Measurements from ENCODE around the gene EGF.

The EGF gene

GRCh38 chr4:109996526-109996925 lies 83.8 kb downstream of the EGF start:
- DNase-seq (ENCODE audit: low spot score) = no peak

GRCh38 chr4:109998867-109999584 lies 86.3 kb downstream of the EGF start:
- peak; percentile 66 for DNase-seq (ENCODE audit: low spot score)

- DNase-seq (ENCODE audit: low spot score) = no peak
These were observed 86.9 kb downstream of the EGF start for GRCh38 chr4:109999585-109999912.

GRCh38 chr4:110002326-110002725 lies 89.6 kb downstream of the EGF start:
- no peak for DNase-seq (ENCODE audit: low spot score)

GRCh38 chr4:110003401-110004187 lies 90.9 kb downstream of the EGF start:
- no peak for DNase-seq (ENCODE audit: low spot score)

- no peak for DNase-seq (ENCODE audit: low spot score)
These were observed 91.9 kb downstream of the EGF start for GRCh38 chr4:110004556-110004955.

GRCh38 chr4:110005461-110006056 lies 92.9 kb downstream of the EGF start:
- peak; percentile 93 for DNase-seq (ENCODE audit: low spot score)

GRCh38 chr4:110007217-110007616 lies 94.5 kb downstream of the EGF start:
- DNase-seq (ENCODE audit: low spot score) = no peak

GRCh38 chr4:110008540-110008939 lies 95.9 kb downstream of the EGF start:
- no peak for DNase-seq (ENCODE audit: low spot score)

GRCh38 chr4:110009550-110009949 lies 96.9 kb downstream of the EGF start:
- no peak for DNase-seq (ENCODE audit: low spot score)

- no peak for DNase-seq (ENCODE audit: low spot score)
These were observed 98.1 kb downstream of the EGF start for GRCh38 chr4:110010797-110011196.

- no peak for DNase-seq (ENCODE audit: low spot score)
These were observed 100.2 kb downstream of the EGF start for GRCh38 chr4:110012917-110013316.

- no peak for DNase-seq (ENCODE audit: low spot score)
These were observed 101.5 kb downstream of the EGF start for GRCh38 chr4:110014233-110014632.

GRCh38 chr4:110019153-110019552 lies 106.5 kb downstream of the EGF start:
- no peak for DNase-seq (ENCODE audit: low spot score)

GRCh38 chr4:110020139-110020538 lies 107.5 kb downstream of the EGF start:
- DNase-seq (ENCODE audit: low spot score) = no peak

GRCh38 chr4:110020646-110021443 lies 108.2 kb downstream of the EGF start:
- DNase-seq (ENCODE audit: low spot score) = no peak

- no peak for DNase-seq (ENCODE audit: low spot score)
These were observed 109.8 kb downstream of the EGF start for GRCh38 chr4:110022457-110022856.

GRCh38 chr4:110025056-110025455 lies 112.4 kb downstream of the EGF start:
- no peak for DNase-seq (ENCODE audit: low spot score)

GRCh38 chr4:110025718-110026117 lies 113.0 kb downstream of the EGF start:
- DNase-seq (ENCODE audit: low spot score) = no peak

- no peak for DNase-seq (ENCODE audit: low spot score)
These were observed 119.9 kb downstream of the EGF start for GRCh38 chr4:110032603-110033002.

GRCh38 chr4:110033355-110034025 lies 120.8 kb downstream of the EGF start:
- no peak for DNase-seq (ENCODE audit: low spot score)

GRCh38 chr4:110034026-110034393 lies 121.3 kb downstream of the EGF start:
- no peak for DNase-seq (ENCODE audit: low spot score)
